Adipocyte (in vitro differentiated cells): Measurements from ENCODE around the gene GET4.
A peak's percentile ranks its signal among the peaks of the same experiment; 100 is the strongest.

ENCODE experiments used
- DNase-seq: peaks from one replicate; pipeline ENCODE4 v3.0.0-alpha.2; 2015; ENCODE audit warnings: low read depth
- H3K27me3 ChIP-seq: replicated peaks from 2 replicates; pipeline ENCODE4 v1.7.0; 2013; ENCODE audit warnings: mild to moderate bottlenecking, low read length, moderate library complexity; ENCODE audit not compliant: control insufficient read depth, insufficient read depth
- H3K36me3 ChIP-seq: 2 replicates; pipeline ENCODE4 v1.7.0; 2013; ENCODE audit warnings: low read length, mild to moderate bottlenecking, moderate library complexity; ENCODE audit not compliant: control insufficient read depth, insufficient read depth, severe bottlenecking
- H3K4me1 ChIP-seq: 2 replicates; pipeline ENCODE4 v1.7.0; 2013; ENCODE audit warnings: mild to moderate bottlenecking, low read length, moderate library complexity; ENCODE audit not compliant: control insufficient read depth, insufficient read depth
- H3K4me3 ChIP-seq: 2 replicates; pipeline ENCODE4 v1.7.0; 2013; ENCODE audit warnings: mild to moderate bottlenecking, low read length, moderate library complexity
- H3K9ac ChIP-seq: 2 replicates; pipeline ENCODE4 v1.7.0; 2013; ENCODE audit warnings: mild to moderate bottlenecking, low read length, moderate library complexity
- H3K9me3 ChIP-seq: 2 replicates; pipeline ENCODE4 v1.7.0; 2013; ENCODE audit warnings: mild to moderate bottlenecking, low read length, moderate library complexity; ENCODE audit not compliant: control insufficient read depth

Gene GET4

GRCh38 chr7:835485-836401, 40.6 kb upstream of the GET4 start:
- no peaks in the 10 kb centered on the region for H3K27me3 ChIP-seq
- H3K9me3 ChIP-seq = no peaks in the 10 kb centered on the region
- H3K4me3 ChIP-seq = no peak overlapping the region
- peaks cover 40% of the 10 kb centered on the region for H3K4me1 ChIP-seq
- no peak for DNase-seq
- peaks cover 17% of the 10 kb centered on the region for H3K36me3 ChIP-seq
- no peak overlapping the region for H3K9ac ChIP-seq

GRCh38 chr7:836429-836828, 39.9 kb upstream of the GET4 start:
- Histone ChIP-seq H3K36me3 (peaks cover 19% of the 10 kb centered on the region), H3K4me3 (no peak overlapping the region), H3K9ac (peak overlapping the region; percentile 69), H3K27me3 (no peaks in the 10 kb centered on the region), H3K4me1 (peaks cover 34% of the 10 kb centered on the region), H3K9me3 (no peaks in the 10 kb centered on the region)
- peak; percentile 25 for DNase-seq

- Histone ChIP-seq H3K27me3 (no peaks in the 10 kb centered on the region), H3K36me3 (peaks cover 24% of the 10 kb centered on the region), H3K9me3 (no peaks in the 10 kb centered on the region), H3K4me3 (no peak overlapping the region), H3K4me1 (peaks cover 28% of the 10 kb centered on the region), H3K9ac (peak overlapping the region; percentile 69)
- DNase-seq = no peak
Observed at GRCh38 chr7:837001-837400, 39.4 kb upstream of the GET4 start.

GRCh38 chr7:840001-840600, 36.3 kb upstream of the GET4 start:
- Histone ChIP-seq H3K36me3 (peaks cover 55% of the 10 kb centered on the region), H3K27me3 (no peaks in the 10 kb centered on the region), H3K9me3 (no peaks in the 10 kb centered on the region), H3K9ac (no peak overlapping the region), H3K4me3 (no peak overlapping the region), H3K4me1 (peaks cover 8% of the 10 kb centered on the region)
- DNase-seq = no peak

GRCh38 chr7:841943-842342, 34.4 kb upstream of the GET4 start:
- H3K9me3 ChIP-seq = no peaks in the 10 kb centered on the region
- no peak for DNase-seq
- H3K4me3 ChIP-seq = no peak overlapping the region
- peaks cover 1% of the 10 kb centered on the region for H3K4me1 ChIP-seq
- H3K9ac ChIP-seq = no peak overlapping the region
- no peaks in the 10 kb centered on the region for H3K27me3 ChIP-seq
- H3K36me3 ChIP-seq = peaks cover 60% of the 10 kb centered on the region

GRCh38 chr7:842431-843031, 33.8 kb upstream of the GET4 start:
- Histone ChIP-seq H3K27me3 (no peaks in the 10 kb centered on the region), H3K4me1 (no peaks in the 10 kb centered on the region), H3K9ac (no peak overlapping the region), H3K4me3 (no peak overlapping the region), H3K9me3 (no peaks in the 10 kb centered on the region), H3K36me3 (peaks cover 58% of the 10 kb centered on the region)
- no peak for DNase-seq

GRCh38 chr7:843230-843629, 33.1 kb upstream of the GET4 start:
- H3K9me3 ChIP-seq = no peaks in the 10 kb centered on the region
- H3K9ac ChIP-seq = no peak overlapping the region
- H3K36me3 ChIP-seq = peaks cover 56% of the 10 kb centered on the region
- no peaks in the 10 kb centered on the region for H3K27me3 ChIP-seq
- no peaks in the 10 kb centered on the region for H3K4me1 ChIP-seq
- no peak overlapping the region for H3K4me3 ChIP-seq
- DNase-seq = no peak

- H3K4me3 ChIP-seq = no peak overlapping the region
- no peak overlapping the region for H3K9ac ChIP-seq
- H3K36me3 ChIP-seq = peaks cover 54% of the 10 kb centered on the region
- H3K27me3 ChIP-seq = no peaks in the 10 kb centered on the region
- no peaks in the 10 kb centered on the region for H3K4me1 ChIP-seq
- DNase-seq = no peak
- no peaks in the 10 kb centered on the region for H3K9me3 ChIP-seq
Observed at GRCh38 chr7:844043-844442, 32.3 kb upstream of the GET4 start.

DNA sequence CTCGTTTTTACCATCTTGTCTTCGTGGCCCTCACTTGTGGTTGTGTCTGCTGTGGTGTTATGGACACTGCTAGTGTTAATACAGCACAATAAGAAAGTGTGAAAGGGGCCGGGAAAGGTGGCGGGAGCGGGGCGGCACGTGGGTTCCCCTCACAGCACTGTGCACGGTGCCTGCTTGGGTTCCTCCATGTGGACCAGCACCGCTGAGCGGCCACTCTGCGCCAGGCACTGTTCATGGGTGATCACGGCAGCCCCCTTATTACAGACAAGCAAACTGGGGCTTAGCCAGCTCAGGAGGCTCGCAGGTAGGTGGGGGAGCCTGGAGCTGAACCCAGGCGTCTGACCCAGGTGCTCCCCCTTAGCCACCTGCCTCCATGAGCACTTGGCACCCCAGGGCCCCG, 31.8 kb upstream of the GET4 start:
- Histone ChIP-seq H3K4me1 (no peaks in the 10 kb centered on the region), H3K9ac (no peak overlapping the region), H3K9me3 (no peaks in the 10 kb centered on the region), H3K4me3 (no peak overlapping the region), H3K27me3 (no peaks in the 10 kb centered on the region), H3K36me3 (peaks cover 55% of the 10 kb centered on the region)
- no peak for DNase-seq

- peaks cover 56% of the 10 kb centered on the region for H3K36me3 ChIP-seq
Observed at GRCh38 chr7:845091-845490, 31.3 kb upstream of the GET4 start.

DNA sequence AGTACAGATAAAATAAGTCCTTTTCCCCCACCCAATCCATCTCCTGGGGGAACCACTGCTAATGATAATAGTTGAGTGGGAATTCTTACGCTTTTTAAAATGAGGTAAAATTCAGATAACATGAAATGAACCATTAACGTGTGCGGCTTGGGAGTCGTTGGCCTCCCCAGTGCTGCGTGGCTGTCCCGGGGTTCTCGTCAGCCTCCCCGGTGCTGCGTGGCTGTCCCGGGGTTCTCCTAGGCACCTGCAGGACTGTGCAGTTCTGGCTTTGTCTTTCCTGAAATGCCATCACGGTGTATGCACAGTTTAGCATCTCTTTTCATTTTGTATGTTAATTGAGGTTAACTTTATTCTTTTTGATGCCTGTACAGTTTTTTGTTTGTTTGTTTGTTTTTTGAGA, 30.6 kb upstream of the GET4 start:
- Histone ChIP-seq H3K36me3 (peaks cover 53% of the 10 kb centered on the region), H3K9me3 (no peaks in the 10 kb centered on the region), H3K9ac (no peak overlapping the region), H3K4me3 (no peak overlapping the region), H3K27me3 (no peaks in the 10 kb centered on the region), H3K4me1 (no peaks in the 10 kb centered on the region)
- DNase-seq = no peak

More at GRCh38 chr7:845091-845490, 31.3 kb upstream of the GET4 start:
- no peak for DNase-seq
- Histone ChIP-seq H3K4me3 (no peak overlapping the region), H3K4me1 (no peaks in the 10 kb centered on the region), H3K27me3 (no peaks in the 10 kb centered on the region), H3K9me3 (no peaks in the 10 kb centered on the region), H3K9ac (no peak overlapping the region)
